Immature natural killer cell (primary cell): ENCODE results near the gene CLEC18A. TPM values are rescaled to one million over a fixed set of nuclear protein-coding genes. Genes with fewer than 3 reads are reported as not detected.
"Not testable (repeated sequence)": the region's sequence is repeated elsewhere in the genome, so short reads cannot be mapped to it uniquely, and the experiment has no call there.

Experiments
- DNase-seq, 3 donors: peaks; one replicate each; pipeline ENCODE4 v3.0.0; 2022; ENCODE audit warnings: mixed read lengths in 1 of 3
- H3K27ac Mint-ChIP-seq, 6 donors: one replicate each; pipeline ENCODE4 v1.8.0; 2020; ENCODE audit warnings: mixed read lengths in 6 of 6, mild to moderate bottlenecking in 5 of 6, inconsistent platforms in 4 of 6, moderate library complexity in 3 of 6
- H3K27me3 Mint-ChIP-seq, 3 donors: one replicate each; pipeline ENCODE4 v1.8.0; 2020 to 2021; ENCODE audit warnings: low read depth in 3 of 3, mild to moderate bottlenecking in 3 of 3, mixed read lengths in 3 of 3, moderate library complexity in 3 of 3, inconsistent platforms in 1 of 3
- H3K36me3 Mint-ChIP-seq, 3 donors: one replicate each; pipeline ENCODE4 v1.8.0; 2020; ENCODE audit warnings: mixed read lengths in 3 of 3, inconsistent platforms in 2 of 3, mild to moderate bottlenecking in 2 of 3
- H3K4me1 Mint-ChIP-seq, 2 donors: one replicate each; pipeline ENCODE4 v1.8.0; 2020; ENCODE audit warnings: inconsistent platforms in 2 of 2, mild to moderate bottlenecking in 2 of 2, mixed read lengths in 2 of 2, moderate library complexity in 1 of 2
- H3K4me3 Mint-ChIP-seq, 5 donors: one replicate each; pipeline ENCODE4 v1.8.0; 2020; ENCODE audit warnings: mild to moderate bottlenecking in 5 of 5, mixed read lengths in 5 of 5, inconsistent platforms in 3 of 5, moderate library complexity in 3 of 5
- H3K9me3 Mint-ChIP-seq, 6 donors: one replicate each; pipeline ENCODE4 v1.8.0; 2020; ENCODE audit warnings: mild to moderate bottlenecking in 6 of 6, mixed read lengths in 6 of 6, inconsistent platforms in 4 of 6, moderate library complexity in 3 of 6
- polyA plus RNA-seq, 3 donors: library from polyadenylated mRNA; unstranded; fragments of 300-500 nt; fragmentation: Illumina TruSeq; gene quantifications; one replicate each; pipeline ENCODE4 v1.2.3, GENCODE V29; 2021

The CLEC18A gene
- polyA plus RNA-seq, 3 donors from 2014 or later, result not detected

DNA sequence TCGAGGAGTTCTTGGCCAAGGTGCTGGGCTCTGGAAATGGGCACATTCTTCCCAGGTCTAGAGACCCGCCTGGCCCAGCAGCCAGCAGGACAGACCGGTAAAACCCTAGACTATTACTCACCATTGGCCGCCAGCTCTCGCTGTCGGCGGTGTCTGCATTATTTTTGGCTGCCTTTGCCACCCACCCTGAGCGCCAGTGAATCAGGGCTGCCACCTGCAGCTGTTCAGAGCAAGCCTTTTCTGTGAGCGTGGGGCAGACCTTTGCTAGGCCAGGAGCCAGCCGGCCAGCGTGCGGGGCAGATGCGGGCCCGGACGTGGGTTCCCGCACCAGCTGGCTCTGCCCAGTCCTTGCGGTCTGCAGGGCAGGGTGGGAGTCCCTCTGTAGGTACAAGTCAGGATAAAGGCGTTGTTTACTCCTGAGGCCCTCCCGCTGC, 15.8 kb upstream of the CLEC18A start:
- no peaks in the 10 kb centered on the region for H3K9me3 Mint-ChIP-seq
- H3K27ac Mint-ChIP-seq, result no peak overlapping the region
- DNase-seq, result no peak
- peaks cover 5 to 39% (median 9%) of the 10 kb centered on the region in 3 donors for H3K36me3 Mint-ChIP-seq
- peaks cover 0 to 5% (median 2%) of the 10 kb centered on the region in 3 donors for H3K27me3 Mint-ChIP-seq
- H3K4me1 Mint-ChIP-seq, result no peaks in the 10 kb centered on the region
- no peak overlapping the region for H3K4me3 Mint-ChIP-seq

DNA sequence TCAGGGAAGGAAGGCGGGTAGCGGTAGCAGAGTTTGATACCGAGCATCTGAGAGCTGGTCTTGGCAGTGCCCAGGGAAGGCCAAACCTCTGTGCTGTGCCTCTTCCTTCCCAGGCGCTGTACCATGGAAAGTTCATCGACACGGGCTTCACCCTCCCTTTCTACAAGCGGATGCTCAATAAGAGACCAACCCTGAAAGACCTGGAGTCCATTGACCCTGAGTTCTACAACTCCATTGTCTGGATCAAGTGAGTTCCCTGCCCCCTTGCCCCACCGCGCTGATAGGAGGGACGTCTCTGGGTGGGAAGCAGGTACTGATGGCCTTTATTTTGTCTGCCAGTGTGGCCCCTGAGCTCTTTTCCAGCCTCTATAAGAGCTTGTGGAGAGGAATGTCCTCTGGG, 15.4 kb upstream of the CLEC18A start:
- peaks cover 0 to 5% (median 2%) of the 10 kb centered on the region in 3 donors for H3K27me3 Mint-ChIP-seq
- no peak overlapping the region for H3K4me3 Mint-ChIP-seq
- no peak for DNase-seq
- no peaks in the 10 kb centered on the region for H3K4me1 Mint-ChIP-seq
- peaks cover 4 to 38% (median 9%) of the 10 kb centered on the region in 3 donors for H3K36me3 Mint-ChIP-seq
- no peaks in the 10 kb centered on the region for H3K9me3 Mint-ChIP-seq
- no peak overlapping the region for H3K27ac Mint-ChIP-seq

DNA sequence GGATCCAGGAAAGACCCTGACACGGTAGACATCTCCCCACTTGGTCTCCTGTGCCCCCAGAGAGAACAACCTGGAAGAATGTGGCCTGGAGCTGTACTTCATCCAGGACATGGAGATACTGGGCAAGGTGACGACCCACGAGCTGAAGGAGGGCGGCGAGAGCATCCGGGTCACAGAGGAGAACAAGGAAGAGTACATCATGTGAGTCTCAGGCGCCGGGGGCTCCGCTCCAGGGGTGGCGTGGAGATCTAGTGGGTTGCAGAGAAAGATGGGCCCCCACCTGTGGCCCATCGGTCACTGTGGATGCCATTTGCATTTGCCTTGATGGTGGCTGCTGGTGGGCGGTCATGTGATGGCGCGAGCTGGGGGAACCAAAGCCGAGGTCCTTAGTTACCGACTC, 14.9 kb upstream of the CLEC18A start:
- Mint-ChIP-seq H3K36me3 (peaks cover 4 to 34% (median 9%) of the 10 kb centered on the region in 3 donors), H3K9me3 (no peaks in the 10 kb centered on the region), H3K27me3 (peaks cover 0 to 5% (median 2%) of the 10 kb centered on the region in 3 donors), H3K4me1 (no peaks in the 10 kb centered on the region), H3K27ac (no peak overlapping the region), H3K4me3 (no peak overlapping the region)
- DNase-seq, result no peak

DNA sequence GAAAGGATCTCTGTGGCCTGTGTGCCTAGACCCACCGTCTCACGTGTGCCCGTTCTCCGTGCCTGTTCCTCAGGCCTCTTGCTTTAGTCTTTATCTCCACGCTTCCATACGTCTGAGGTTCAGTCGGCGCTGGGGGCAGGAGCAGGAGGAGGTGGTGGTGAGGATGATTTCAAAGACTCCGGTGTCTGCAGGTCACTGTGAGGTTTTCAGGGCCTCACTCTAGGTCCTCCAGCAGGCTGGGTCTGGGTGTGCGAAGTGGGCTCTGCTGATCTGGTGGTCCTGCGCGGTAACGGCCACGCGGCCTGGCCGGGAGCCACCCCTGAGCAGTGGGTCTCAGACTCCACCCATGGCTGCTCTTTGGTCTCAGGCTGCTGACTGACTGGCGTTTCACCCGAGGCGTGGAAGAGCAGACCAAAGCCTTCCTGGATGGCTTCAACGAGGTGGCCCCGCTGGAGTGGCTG, 14.4 kb upstream of the CLEC18A start:
- Mint-ChIP-seq H3K27me3 (peaks cover 0 to 5% (median 2%) of the 10 kb centered on the region in 3 donors), H3K9me3 (no peaks in the 10 kb centered on the region), H3K36me3 (peaks cover 4 to 31% (median 9%) of the 10 kb centered on the region in 3 donors), H3K27ac (no peak overlapping the region), H3K4me1 (no peaks in the 10 kb centered on the region), H3K4me3 (no peak overlapping the region)
- no peak for DNase-seq

DNA sequence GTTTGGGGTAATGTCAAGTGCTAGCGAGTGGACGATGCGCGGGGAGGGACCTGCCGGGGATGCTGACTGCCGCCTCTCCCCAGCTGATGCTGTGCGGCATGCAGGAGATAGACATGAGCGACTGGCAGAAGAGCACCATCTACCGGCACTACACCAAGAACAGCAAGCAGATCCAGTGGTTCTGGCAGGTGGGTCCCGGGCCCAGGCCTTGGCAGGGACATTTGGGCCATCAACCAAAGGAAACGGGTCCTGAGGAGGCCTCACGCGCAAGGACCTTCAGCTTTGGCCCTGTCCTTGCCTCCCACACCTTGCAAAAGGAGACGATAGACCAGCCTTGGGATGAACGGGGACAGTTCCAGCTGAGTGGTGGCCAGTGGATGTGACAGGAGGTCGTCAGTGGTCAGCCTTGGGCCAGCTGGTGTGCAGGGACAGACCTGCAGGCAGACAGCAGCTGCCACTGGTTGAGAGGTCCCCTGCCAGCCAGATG, 13.6 kb upstream of the CLEC18A start:
- Mint-ChIP-seq H3K9me3 (no peaks in the 10 kb centered on the region), H3K4me1 (no peaks in the 10 kb centered on the region), H3K36me3 (peaks cover 4 to 31% (median 9%) of the 10 kb centered on the region in 3 donors), H3K4me3 (no peak overlapping the region), H3K27ac (no peak overlapping the region), H3K27me3 (peaks cover 0 to 5% (median 2%) of the 10 kb centered on the region in 3 donors)
- no peak for DNase-seq

DNA sequence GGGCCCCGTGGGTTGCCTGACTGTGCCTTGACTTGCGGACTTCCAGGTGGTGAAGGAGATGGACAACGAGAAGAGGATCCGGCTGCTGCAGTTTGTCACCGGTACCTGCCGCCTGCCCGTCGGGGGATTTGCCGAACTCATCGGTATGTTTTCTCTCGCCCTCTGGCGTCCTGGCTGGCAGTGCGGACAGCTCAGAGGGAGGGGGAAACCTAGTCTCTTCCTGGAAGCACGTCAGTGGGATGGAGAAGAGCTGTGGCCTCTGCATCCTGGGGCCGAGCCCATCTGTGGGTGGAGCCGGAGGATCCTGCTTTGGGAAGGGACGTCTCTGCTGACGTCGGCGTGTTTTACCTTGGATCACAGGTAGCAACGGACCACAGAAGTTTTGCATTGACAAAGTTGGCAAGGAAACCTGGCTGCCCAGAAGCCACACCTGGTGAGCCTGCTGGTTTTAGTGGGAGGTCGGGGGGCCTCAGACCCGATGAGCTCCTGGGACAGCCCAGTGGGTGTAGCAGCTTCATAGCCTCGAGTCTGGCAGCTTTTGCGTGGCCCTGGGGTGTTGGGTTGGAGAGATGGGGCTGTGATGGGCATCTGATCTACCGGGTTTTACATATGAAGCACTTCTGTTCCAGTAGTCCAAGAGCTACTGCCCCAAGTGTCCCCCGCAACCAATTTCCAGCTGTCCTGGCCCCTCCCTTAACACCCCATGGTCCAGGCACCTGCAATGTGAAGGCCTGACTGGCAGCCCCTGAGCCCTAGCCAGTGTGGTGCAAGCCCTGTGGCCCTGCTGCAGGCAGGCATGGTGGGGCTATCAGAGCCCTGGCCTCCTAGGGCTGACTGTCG, 11.9 kb upstream of the CLEC18A start:
- Mint-ChIP-seq H3K9me3 (no peaks in the 10 kb centered on the region), H3K4me3 (no peak overlapping the region), H3K27ac (no peak overlapping the region), H3K4me1 (no peaks in the 10 kb centered on the region), H3K36me3 (peaks cover 3 to 28% (median 4%) of the 10 kb centered on the region in 3 donors), H3K27me3 (peaks cover 0 to 5% (median 2%) of the 10 kb centered on the region in 3 donors)
- DNase-seq, result no peak

DNA sequence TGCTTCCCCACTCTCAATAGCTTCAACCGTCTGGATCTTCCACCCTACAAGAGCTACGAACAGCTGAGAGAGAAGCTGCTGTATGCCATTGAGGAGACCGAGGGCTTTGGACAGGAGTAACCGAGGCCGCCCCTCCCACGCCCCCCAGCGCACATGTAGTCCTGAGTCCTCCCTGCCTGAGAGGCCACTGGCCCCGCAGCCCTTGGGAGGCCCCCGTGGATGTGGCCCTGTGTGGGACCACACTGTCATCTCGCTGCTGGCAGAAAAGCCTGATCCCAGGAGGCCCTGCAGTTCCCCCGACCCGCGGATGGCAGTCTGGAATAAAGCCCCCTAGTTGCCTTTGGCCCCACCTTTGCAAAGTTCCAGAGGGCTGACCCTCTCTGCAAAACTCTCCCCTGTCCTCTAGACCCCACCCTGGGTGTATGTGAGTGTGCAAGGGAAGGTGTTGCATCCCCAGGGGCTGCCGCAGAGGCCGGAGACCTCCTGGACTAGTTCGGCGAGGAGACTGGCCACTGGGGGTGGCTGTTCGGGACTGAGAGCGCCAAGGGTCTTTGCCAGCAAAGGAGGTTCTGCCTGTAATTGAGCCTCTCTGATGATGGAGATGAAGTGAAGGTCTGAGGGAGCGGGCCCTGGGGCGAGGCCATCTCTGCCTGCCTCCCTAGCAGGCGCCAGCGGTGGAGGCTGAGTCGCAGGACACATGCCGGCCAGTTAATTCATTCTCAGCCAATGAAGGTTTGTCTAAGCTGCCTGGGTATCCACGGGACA, 11.1 kb upstream of the CLEC18A start:
- peaks cover 0 to 5% (median 2%) of the 10 kb centered on the region in 3 donors for H3K27me3 Mint-ChIP-seq
- peaks cover 3 to 23% (median 4%) of the 10 kb centered on the region in 3 donors for H3K36me3 Mint-ChIP-seq
- no peak for DNase-seq
- no peaks in the 10 kb centered on the region for H3K9me3 Mint-ChIP-seq
- no peak overlapping the region for H3K27ac Mint-ChIP-seq
- H3K4me3 Mint-ChIP-seq, result no peak overlapping the region
- H3K4me1 Mint-ChIP-seq, result no peaks in the 10 kb centered on the region

DNA sequence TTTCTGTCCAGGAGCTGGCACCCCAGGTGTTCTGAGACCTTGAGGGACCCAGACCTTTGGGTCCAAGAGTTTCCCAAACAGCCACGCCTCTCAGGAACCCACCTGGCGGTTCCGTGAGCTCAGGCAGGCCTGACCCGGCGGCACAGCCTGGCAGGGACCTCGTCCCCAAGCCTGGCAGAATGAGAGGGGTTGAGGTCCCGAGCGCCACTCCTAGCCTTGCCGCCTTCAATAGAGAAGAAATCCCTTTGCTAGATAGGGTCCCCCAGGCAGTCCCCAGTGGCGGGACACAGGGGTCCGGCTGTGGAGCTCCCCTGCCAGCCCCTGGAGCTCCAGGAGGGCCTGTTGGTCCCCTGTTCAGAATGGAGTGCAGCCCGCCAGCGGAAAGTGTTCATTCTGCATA, 10.5 kb upstream of the CLEC18A start:
- peaks cover 3 to 20% (median 4%) of the 10 kb centered on the region in 3 donors for H3K36me3 Mint-ChIP-seq
- no peak for DNase-seq
- H3K27ac Mint-ChIP-seq, result no peak overlapping the region
- H3K27me3 Mint-ChIP-seq, result peaks cover 0 to 5% (median 2%) of the 10 kb centered on the region in 3 donors
- H3K9me3 Mint-ChIP-seq, result no peaks in the 10 kb centered on the region
- H3K4me1 Mint-ChIP-seq, result no peaks in the 10 kb centered on the region
- H3K4me3 Mint-ChIP-seq, result no peak overlapping the region

DNA sequence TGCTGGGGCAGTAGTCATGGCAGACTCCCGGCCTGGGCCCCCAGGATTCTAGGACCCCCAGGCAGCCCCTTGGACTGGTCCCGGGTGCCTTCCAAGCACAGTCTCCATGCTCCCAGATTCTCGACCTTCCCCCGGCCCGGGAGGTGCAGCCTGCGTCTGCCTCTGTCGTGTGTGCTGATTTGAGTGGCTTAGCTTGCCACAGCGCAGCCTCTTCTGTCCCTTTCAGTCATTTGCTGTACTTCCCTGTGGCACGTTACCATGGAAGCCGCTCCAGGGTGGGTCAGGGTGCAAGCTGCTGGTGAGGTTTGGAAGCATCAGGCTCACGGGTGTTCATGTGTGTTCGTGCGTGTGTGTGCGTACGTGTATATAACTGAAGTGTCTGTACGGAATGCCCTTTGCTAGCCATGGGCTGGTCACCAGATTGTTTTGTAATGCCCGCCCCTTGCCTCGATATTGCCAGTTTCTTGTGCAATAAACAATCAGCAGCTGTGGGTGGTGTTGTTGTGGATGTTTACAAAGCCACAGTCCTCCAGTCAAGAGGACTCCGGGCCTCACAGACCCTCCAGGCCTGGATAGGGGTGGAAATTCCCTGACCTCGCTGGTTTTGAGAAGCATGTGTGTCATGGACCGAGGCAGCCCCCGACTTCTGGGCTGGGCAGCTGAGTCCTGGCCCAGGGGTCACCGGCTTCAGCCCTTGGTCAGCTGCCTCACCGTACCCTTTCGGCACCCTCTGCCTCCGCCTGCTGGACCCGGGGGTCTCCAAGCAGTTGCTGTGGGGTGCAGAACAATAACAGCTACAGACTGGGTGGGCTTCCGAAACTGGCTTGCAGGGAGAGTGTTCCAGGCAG, 9.7 kb upstream of the CLEC18A start:
- Mint-ChIP-seq H3K27ac (no peak overlapping the region), H3K4me1 (no peaks in the 10 kb centered on the region), H3K4me3 (no peak overlapping the region), H3K9me3 (no peaks in the 10 kb centered on the region), H3K36me3 (peaks cover 0 to 15% (median 0%) of the 10 kb centered on the region in 3 donors), H3K27me3 (peaks cover 0 to 3% (median 2%) of the 10 kb centered on the region in 3 donors)
- no peak for DNase-seq

DNA sequence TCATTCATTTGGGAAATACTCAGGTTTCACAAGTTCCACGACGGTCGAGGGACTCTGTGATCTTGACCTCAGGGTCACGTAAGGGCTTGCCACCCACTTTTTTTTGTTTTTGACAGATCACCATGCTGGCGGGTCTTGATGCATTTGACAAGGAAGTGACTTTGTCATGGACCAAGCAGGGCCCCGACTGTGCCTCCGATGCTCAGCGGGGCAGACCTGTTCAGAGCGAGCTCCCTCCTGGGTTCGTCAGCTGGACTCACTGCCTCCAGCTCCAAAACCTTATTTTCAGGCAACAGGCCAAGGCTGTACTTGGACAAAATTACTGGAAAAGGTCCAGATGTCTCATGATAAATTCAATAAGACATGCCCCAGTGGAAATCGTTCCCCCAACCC, 9.0 kb upstream of the CLEC18A start:
- no peaks in the 10 kb centered on the region for H3K4me1 Mint-ChIP-seq
- H3K4me3 Mint-ChIP-seq, result no peak overlapping the region
- no peaks in the 10 kb centered on the region for H3K9me3 Mint-ChIP-seq
- H3K27me3 Mint-ChIP-seq, result peaks cover 0 to 3% (median 2%) of the 10 kb centered on the region in 3 donors
- H3K27ac Mint-ChIP-seq, result no peak overlapping the region
- no peak for DNase-seq
- H3K36me3 Mint-ChIP-seq, result peaks cover 0 to 13% (median 0%) of the 10 kb centered on the region in 3 donors

DNA sequence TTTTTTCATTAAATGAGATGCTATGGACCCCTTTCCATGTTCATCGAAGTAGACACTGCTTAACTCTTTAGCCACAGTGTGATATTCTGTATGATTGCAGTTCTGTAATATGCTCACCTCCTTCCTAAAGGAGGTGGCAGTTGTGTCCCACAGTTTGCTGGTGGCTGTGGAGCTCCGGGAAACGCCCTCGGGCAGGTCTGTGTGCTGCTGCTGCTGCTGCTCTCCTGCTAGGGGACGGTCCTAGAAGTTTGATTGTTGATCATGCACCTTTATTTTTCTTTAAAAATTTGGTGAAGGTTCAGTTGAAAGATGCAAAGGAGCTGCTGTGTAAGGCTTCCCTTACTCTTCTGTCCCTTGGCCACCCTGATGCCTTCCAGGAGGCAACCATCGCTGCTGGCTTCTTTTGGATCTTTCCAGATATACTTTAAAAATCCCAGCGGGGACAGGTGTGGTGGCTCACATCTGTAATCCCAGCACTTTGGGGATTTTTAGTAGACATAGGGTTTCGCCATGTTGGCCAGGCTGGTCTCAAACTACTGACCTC, 8.4 kb upstream of the CLEC18A start:
- H3K4me1 Mint-ChIP-seq, result no peaks in the 10 kb centered on the region
- H3K27ac Mint-ChIP-seq, result no peak overlapping the region
- H3K4me3 Mint-ChIP-seq, result no peak overlapping the region
- H3K9me3 Mint-ChIP-seq, result no peaks in the 10 kb centered on the region
- H3K27me3 Mint-ChIP-seq, result peaks cover 0 to 3% (median 2%) of the 10 kb centered on the region in 3 donors
- H3K36me3 Mint-ChIP-seq, result peaks cover 0 to 8% (median 0%) of the 10 kb centered on the region in 3 donors
- no peak for DNase-seq

DNA sequence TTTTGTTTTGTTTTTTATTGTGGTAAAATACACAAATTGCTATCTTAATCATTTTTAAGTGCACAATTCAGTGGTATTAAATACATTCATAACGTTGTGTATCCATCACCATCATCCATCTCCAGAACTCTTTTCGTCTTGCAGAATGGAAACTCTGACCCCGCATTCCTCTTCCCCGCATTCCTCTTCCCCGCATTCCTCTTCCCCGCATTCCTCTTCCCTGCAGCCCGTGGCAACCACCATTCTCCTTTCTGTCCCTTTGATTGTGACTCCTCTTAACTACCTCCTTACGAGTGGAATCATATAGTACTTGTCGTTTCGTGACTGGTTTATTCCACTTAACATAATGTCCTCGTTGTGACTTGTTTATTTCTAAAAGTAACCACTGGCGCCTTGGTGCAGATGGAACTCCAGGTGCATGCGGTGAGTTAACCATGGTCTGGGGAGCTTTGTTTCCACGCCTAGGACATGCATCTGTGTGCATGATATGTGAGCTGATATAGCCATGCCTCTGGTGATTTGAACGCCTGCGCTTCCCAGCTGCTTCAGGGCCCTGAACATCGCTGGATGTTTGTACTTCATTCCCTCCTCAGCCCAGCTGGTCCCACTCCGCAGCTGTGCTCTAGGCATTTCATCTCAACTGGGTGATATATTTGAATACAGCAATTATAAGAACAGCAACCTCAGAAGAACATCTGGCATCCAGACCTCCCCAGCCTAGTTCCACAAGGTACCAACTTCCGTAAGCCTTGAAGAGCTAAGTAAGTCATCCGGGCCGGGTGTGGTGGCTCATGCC, 7.7 kb upstream of the CLEC18A start:
- H3K27ac Mint-ChIP-seq, result peak overlapping the region in 1 of 6 donors; percentile 52
- not testable (repeated sequence) for H3K27me3 Mint-ChIP-seq, DNase-seq, H3K36me3 Mint-ChIP-seq, H3K4me1 Mint-ChIP-seq, H3K4me3 Mint-ChIP-seq, H3K9me3 Mint-ChIP-seq
